HUES64 (cell line): ENCODE results near the gene STK40.

ENCODE experiments used
- H3K27ac ChIP-seq: 2 replicates; pipeline ENCODE4 v1.7.0; 2013; ENCODE audit warnings: low read depth, low read length, inconsistent platforms
- H3K27me3 ChIP-seq: 2 replicates; pipeline ENCODE4 v1.6.1; 2013; ENCODE audit warnings: mild to moderate bottlenecking, low read length; ENCODE audit not compliant: insufficient read depth
- H3K36me3 ChIP-seq: 2 replicates; pipeline ENCODE4 v1.6.1; 2013; ENCODE audit warnings: mild to moderate bottlenecking, low read length; ENCODE audit not compliant: insufficient read depth
- H3K4me1 ChIP-seq: 2 replicates; pipeline ENCODE4 v1.6.1; 2013; ENCODE audit warnings: mild to moderate bottlenecking, low read length, moderate library complexity; ENCODE audit not compliant: insufficient read depth
- H3K4me3 ChIP-seq: 2 replicates; pipeline ENCODE4 v1.5.1; 2013; ENCODE audit warnings: mild to moderate bottlenecking, low read length, moderate library complexity
- H3K9ac ChIP-seq: 2 replicates; pipeline ENCODE4 v1.6.1; 2013; ENCODE audit warnings: mild to moderate bottlenecking, low read depth, low read length
- H3K9me3 ChIP-seq: 2 replicates; pipeline ENCODE4 v1.6.1; 2013; ENCODE audit warnings: low read depth, low read length; ENCODE audit not compliant: insufficient read depth
- whole genome bisulfite sequencing: fragments of 150-250, 120-280 bp; methylation state at CpG from one replicate; pipeline ENCODE4 v1.1.7; 2013; ENCODE audit warnings: missing lambda C conversion rate; 5-methylcytosine and 5-hydroxymethylcytosine counted together

STK40 gene

DNA sequence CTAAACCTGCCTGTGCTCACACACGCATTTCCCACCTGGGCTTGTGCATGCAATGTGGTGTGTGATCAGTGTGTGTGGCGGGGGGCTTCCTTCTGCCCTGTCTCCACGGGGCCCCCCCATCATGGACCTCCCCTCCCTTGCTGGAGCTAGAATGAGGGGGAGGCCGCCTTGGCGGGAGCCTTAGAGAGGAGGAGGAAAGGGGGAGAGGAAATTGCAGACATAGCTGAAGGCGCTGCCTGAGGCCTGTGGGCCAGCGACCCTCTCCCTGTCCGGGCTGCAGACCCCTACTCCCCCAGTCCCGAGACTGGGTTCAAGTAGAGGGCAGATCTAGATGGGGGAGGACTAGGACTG, 61.4 kb downstream of the STK40 start:
- Histone ChIP-seq H3K9ac (no peak overlapping the region), H3K27ac (no peak overlapping the region)
- WGBS, result 41% methylated on average over 6 of the region's 9 CpGs

DNA sequence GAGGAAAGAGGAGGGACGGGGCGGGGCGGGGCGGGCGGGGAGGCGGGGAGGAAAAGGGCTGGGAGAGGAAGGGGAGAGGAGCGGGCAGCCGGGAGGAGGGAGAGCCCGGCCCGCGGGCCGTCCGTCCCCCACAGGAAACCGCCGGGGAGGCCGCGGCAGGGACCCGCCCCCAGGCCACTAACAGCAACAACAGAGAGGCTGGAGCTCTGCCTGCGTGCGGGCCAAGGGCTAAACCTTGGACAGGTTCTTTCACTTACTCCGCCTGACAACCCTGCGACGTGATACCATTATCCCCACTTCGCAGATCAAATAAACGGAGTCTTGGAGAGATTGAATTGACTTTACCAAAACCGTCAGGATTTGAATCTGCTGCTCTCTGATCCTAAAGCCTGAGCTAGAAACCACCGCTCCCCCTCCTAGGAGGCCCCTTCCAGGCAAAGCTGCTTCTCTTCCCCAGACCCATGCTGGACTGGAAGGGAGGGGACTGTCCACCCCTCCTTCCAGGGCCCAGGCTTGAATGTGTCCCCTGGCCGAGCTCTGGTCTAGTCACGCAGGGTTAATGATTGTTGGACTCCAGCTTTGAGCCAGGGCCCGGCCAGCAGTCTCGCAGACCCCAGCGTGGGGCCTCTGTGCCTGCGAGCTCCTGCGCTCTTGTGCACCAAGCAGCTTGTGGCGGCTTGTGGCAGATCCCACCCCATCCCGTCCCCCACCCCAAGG, 61.9 kb downstream of the STK40 start, which contains the start of gene EVA1B:
EVA1B (minus strand) TSS at position 10 of the 717 bp plus-strand sequence. CDS start 608 bp downstream, outside the sequence.
- WGBS, result 3% methylated on average over 36 of the region's 36 CpGs
- Histone ChIP-seq H3K9ac (peak within 1 kb of the TSS; percentile 59), H3K4me3 (peak within 1 kb of the TSS; percentile 62), H3K36me3 (no peaks in the 10 kb centered on the region), H3K27me3 (peaks cover 48% of the 10 kb centered on the region), H3K9me3 (no peaks in the 10 kb centered on the region), H3K4me1 (peaks cover 12% of the 10 kb centered on the region; the same call in 1 of the 2 replicates), H3K27ac (peak within 1 kb of the TSS; percentile 5; the same call in 1 of the 2 replicates)

More for the DNA sequence above, 61.4 kb downstream of the STK40 start:
- H3K27me3 ChIP-seq, result peaks cover 48% of the 10 kb centered on the region
- no peaks in the 10 kb centered on the region for H3K9me3 ChIP-seq
- H3K4me3 ChIP-seq, result peak overlapping the region; percentile 62
- H3K4me1 ChIP-seq, result peaks cover 14% of the 10 kb centered on the region; the same call in 1 of the 2 replicates
- H3K36me3 ChIP-seq, result no peaks in the 10 kb centered on the region

DNA sequence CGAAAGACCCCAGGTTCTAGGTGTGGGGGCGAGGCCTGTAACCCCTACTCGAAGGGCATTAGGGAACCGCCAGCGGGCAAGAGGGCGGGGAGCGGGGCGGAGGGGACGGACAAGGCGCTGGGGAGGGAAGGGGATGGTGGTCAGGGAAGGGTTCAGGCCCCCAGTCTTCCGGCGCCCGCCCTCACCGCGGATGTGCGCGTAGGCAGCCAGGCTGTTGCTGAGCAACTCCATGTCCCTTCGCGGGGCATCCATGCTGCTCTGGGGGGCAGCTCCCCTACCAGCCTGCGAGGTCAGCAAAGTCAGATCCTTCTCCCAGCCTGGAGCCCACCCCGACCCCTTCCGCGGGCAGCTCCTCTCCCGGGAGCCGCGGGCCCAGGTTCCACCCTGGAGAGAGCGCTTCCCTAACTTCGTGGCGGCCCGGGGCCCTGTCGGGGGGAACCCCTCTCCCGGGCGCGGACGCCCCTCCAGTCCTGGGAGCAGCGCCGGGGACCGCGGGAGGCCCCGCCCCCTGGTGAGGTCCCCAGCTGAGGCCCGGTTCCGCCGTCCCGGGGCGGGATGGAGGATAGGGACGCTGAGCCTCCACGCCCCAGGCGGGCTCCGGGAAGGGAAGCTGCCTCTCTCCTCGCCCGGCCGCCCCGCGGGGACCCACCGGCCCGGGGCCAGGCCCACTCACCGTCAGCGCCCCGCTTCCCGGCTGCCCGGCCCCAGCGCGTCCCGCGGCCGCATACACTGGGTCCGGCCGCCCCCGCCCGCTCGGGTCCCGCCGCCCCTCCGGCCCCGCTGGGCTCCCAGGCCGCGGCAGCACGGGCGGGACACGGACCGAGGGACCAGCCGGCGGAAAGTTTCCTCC, 62.7 kb downstream of the STK40 start:
- Histone ChIP-seq H3K27ac (no peak overlapping the region), H3K4me1 (peaks cover 12% of the 10 kb centered on the region; the same call in 1 of the 2 replicates), H3K36me3 (no peaks in the 10 kb centered on the region), H3K27me3 (peaks cover 48% of the 10 kb centered on the region), H3K4me3 (peak overlapping the region; percentile 62), H3K9me3 (no peaks in the 10 kb centered on the region), H3K9ac (peak overlapping the region; percentile 59)
- under 1% methylated on average over 83 of the region's 83 CpGs for WGBS

DNA sequence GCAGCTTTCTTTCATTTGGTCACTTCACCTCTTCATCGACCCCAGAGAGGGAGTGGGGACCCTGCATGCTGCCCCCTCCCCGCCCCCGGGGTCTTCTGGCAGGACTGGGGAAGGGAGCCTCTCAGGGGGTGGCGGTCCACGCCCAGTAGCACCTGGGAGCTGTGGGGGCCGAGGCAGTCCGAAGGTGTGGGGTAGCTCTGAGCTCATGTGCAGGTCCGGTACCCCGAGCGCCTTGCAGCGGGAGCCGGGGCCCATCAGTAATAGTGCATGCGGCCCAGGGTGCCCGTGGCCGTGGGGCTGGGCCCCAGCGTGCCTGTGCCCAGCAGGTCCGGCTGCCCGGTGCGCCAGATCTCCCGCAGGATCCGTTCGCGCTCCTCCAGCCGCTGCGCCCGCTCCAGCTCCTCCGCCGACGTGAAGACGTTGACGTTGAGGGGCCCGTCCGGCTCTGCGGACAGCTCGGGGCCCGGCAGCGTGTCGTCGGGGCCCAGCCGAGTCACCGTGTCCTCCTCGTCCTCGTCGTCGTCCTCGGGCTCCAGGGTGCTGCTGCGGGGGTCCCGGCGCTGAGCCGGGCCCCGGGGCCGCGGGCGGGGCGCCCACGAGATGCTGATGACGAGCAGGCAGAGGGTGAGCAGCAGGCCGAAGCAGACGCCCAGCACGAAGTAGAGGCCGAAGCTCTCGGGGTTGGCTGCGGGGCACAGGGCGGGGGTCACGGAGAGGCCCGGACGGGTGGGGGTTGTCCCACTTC, 63.5 kb downstream of the STK40 start:
- Histone ChIP-seq H3K27ac (peak overlapping the region; percentile 67; the same call in 1 of the 2 replicates), H3K4me1 (peaks cover 12% of the 10 kb centered on the region; the same call in 1 of the 2 replicates), H3K36me3 (no peaks in the 10 kb centered on the region), H3K4me3 (peak overlapping the region; percentile 62), H3K27me3 (peaks cover 48% of the 10 kb centered on the region), H3K9ac (peak overlapping the region; percentile 60; the same call in 1 of the 2 replicates), H3K9me3 (no peaks in the 10 kb centered on the region)
- 7% methylated on average over 67 of the region's 67 CpGs for WGBS

DNA sequence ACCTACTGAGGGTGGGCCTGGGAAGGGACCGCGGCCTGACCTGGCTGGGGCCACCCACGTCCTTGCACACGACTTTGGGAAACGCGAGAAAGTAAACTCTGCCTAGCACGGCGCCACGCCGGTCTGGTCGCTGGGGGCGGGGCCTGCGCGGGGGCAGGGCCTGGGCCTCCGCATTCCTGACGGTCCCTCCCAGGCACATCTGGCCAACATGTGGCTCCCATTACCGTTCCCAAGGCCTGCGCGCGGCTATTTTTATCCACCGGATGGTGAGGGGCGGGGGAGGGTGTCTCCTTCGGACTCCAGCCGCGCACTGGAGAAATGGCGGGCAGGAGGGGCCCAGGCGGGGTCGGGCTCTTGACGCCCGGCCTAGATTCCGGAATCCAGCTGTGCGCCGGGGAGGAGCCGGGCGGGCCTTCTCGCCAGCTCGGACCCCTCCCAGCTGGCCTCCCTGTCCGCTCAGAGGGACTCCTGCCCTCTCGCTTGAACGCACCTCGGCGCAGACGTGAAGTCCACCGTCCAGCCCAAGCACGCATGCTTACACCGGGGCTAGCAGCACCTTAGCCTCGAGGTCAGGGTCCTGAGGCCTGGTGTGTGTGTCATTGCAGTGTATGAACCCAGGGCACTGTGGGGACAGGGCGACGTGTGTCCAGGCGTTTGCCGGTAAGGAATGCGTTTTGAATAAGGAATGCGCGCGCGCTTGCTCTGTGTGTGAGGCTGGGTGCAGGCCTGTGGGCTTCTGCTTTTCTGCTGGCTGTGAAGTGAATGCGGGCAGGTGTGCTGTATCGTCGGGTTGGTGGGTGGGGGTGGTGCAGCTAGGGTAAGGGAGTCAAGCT, 64.4 kb downstream of the STK40 start:
- 2% methylated on average over 59 of the region's 59 CpGs for WGBS
- peak overlapping the region; percentile 67; the same call in 1 of the 2 replicates for H3K27ac ChIP-seq
- H3K27me3 ChIP-seq, result peaks cover 48% of the 10 kb centered on the region
- peak overlapping the region; percentile 62 for H3K4me3 ChIP-seq
- no peaks in the 10 kb centered on the region for H3K36me3 ChIP-seq
- peaks cover 12% of the 10 kb centered on the region; the same call in 1 of the 2 replicates for H3K4me1 ChIP-seq
- H3K9ac ChIP-seq, result peak overlapping the region; percentile 62
- H3K9me3 ChIP-seq, result no peaks in the 10 kb centered on the region

DNA sequence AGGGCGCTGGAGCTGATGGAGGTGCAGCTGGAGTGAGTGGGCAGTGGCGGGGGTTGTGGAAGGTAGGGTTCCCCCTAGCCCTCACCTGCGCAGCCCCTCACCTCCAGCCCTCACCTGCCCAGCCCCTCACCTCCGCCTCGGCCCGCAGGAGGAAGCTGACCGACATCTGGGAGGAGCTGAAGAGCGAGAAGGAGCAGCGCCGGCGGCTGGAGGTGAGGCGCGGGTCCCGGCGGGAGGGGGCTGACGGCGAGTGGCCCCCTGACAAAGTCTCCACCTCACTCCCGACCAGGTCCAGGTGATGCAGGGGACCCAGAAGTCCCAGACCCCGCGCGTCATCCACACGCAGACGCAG, 65.0 kb downstream of the STK40 start:
- Histone ChIP-seq H3K9me3 (no peaks in the 10 kb centered on the region), H3K27ac (peak overlapping the region; percentile 67; the same call in 1 of the 2 replicates), H3K9ac (peak overlapping the region; percentile 62), H3K27me3 (peaks cover 48% of the 10 kb centered on the region), H3K4me1 (peaks cover 12% of the 10 kb centered on the region; the same call in 1 of the 2 replicates), H3K36me3 (no peaks in the 10 kb centered on the region), H3K4me3 (peak overlapping the region; percentile 62)
- WGBS, result 2% methylated on average over 21 of the region's 23 CpGs

DNA sequence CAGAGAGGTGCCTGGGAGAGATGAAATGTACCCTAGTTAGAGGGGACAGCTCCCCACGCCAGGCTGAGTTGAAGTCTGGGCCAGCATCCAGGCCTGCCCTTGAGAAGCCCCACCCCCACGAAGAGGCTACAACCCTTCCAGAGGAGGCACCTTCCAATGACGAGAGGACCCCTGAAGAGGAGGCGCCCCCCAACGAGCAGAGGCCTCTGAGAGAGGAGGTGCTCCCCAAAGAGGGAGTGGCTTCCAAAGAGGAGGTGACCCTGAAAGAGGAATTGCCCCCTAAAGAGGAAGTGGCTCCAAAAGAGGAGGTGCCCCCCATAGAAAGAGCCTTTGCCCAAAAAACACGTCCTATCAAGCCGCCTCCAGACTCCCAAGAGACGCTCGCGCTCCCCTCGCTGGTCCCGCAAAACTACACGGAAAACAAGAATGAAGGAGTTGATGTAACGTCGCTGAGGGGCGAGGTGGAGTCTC, 65.4 kb downstream of the STK40 start:
- H3K9ac ChIP-seq, result peak overlapping the region; percentile 62
- no peak overlapping the region for H3K27ac ChIP-seq
- H3K27me3 ChIP-seq, result peaks cover 48% of the 10 kb centered on the region

DNA sequence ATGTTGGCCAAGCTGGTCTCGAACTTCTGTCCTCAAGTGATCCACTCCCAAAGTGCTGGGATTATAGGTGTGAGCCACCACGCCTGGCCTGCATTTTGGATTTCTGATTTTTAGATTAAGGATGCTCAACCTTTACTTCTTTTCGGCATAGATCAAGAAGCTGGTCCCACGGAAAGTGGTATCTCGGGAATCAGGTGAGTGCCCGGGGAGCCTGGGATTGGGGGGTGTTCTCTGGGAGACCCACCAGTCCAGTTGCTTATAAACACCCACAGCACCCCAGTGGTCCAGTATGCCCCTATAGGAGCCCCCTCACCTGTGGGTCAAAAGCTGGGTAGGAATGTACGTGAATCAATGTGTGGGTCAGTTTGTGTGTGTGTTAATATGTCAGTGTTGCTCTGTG, 76.3 kb downstream of the STK40 start:
- Histone ChIP-seq H3K27me3 (no peaks in the 10 kb centered on the region), H3K9ac (no peak overlapping the region), H3K9me3 (no peaks in the 10 kb centered on the region), H3K4me1 (peaks cover 16% of the 10 kb centered on the region), H3K27ac (no peak overlapping the region), H3K36me3 (peaks cover 34% of the 10 kb centered on the region), H3K4me3 (no peak overlapping the region)
- WGBS, result 94% methylated on average over 7 of the region's 7 CpGs

More for the DNA sequence above, 65.4 kb downstream of the STK40 start:
- WGBS, result 44% methylated on average over 16 of the region's 16 CpGs
- peak overlapping the region; percentile 62 for H3K4me3 ChIP-seq
- no peaks in the 10 kb centered on the region for H3K36me3 ChIP-seq
- peaks cover 12% of the 10 kb centered on the region; the same call in 1 of the 2 replicates for H3K4me1 ChIP-seq
- H3K9me3 ChIP-seq, result no peaks in the 10 kb centered on the region

DNA sequence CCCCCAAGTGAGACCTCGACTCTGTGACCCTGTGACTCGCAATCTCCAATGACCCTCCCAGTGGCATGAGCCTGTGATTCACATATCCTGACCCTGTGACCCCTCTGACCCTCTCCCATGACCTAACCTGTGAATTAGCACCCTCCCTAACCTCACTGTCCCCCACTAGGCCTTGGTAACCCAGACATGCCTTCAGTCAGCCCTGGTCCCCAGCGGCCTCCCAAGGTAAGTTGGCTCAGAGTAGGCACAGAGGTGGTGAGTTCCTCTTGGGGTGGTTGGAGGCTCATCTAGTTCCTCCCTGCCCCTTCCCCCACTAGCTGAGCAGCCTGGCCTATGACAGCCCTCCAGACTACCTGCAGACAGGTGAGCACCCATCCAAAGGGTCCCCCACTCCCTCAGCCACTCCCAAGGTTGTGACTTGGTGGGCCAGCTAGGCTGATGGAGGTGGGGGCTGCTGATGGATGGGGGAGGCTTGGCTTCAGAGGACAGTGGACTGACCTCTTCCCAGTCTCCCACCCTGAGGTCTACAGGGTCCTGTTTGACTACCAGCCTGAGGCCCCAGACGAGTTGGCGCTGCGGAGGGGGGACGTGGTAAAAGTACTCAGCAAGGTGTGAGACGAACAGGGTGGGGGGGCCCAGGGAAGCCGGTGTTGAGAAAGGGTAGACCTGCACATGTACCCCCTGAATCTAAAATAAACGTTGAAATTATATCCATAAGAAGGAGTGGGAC, 78.0 kb downstream of the STK40 start:
- peak overlapping the region; percentile 28; the same call in 1 of the 2 replicates for H3K9ac ChIP-seq
- H3K36me3 ChIP-seq, result peaks cover 48% of the 10 kb centered on the region
- peak overlapping the region; percentile 70 for H3K4me3 ChIP-seq
- H3K27ac ChIP-seq, result no peak overlapping the region
- peaks cover 16% of the 10 kb centered on the region for H3K4me1 ChIP-seq
- no peaks in the 10 kb centered on the region for H3K9me3 ChIP-seq
- WGBS, result 88% methylated on average over 8 of the region's 10 CpGs
- H3K27me3 ChIP-seq, result no peaks in the 10 kb centered on the region
